ENCODE measurements around the gene TSPAN11.

- TF ChIP-seq POLR2AphosphoS5 (IDR thresholded peaks at IDR 0.05; ENCODE audit: borderline replicate concordance, low read depth, low read length), result no peak
- no peak for TF ChIP-seq EZH2 (IDR thresholded peaks at IDR 0.05)
- no peak for TF ChIP-seq FOXP2 (optimal IDR thresholded peaks at IDR 0.05; ENCODE audit: control extremely low read depth, extremely low read length, insufficient read depth)
These were observed 4.1 kb downstream of the TSPAN11 start for GRCh38 chr12:30930641-30931040.
